HG03108 (cell line): ENCODE measurements around the gene TRMT11.
"Not testable (repeated sequence)": the region's sequence is repeated elsewhere in the genome, so short reads cannot be mapped to it uniquely, and the experiment has no call there.

Experiments
- ATAC-seq: cut with Tn5 transposase; IDR thresholded peaks from one replicate; pipeline ENCODE4 v1.9.1; 2021; ENCODE audit warnings: moderate library complexity; ENCODE audit not compliant: unreplicated experiment

The TRMT11 gene

DNA sequence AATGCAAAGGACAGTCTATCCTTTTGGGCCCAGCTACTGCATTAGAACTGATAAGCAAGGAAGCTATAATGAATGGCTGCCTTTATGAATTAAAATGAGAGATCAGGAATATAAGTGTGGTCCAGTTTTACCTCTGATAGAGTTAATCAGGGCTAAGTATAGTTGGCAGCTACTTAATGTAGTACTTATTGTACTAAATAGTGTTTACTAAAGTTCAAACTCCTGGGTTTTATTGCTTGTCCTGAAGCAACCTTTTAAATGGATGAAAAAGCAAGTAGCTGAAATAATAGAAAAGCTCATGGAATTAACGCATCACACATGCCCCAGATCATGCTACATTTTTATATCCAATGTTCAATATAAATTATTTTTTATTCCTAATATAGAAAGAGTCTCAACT lies 5.3 kb downstream of the TRMT11 start:
- no peak for ATAC-seq

DNA sequence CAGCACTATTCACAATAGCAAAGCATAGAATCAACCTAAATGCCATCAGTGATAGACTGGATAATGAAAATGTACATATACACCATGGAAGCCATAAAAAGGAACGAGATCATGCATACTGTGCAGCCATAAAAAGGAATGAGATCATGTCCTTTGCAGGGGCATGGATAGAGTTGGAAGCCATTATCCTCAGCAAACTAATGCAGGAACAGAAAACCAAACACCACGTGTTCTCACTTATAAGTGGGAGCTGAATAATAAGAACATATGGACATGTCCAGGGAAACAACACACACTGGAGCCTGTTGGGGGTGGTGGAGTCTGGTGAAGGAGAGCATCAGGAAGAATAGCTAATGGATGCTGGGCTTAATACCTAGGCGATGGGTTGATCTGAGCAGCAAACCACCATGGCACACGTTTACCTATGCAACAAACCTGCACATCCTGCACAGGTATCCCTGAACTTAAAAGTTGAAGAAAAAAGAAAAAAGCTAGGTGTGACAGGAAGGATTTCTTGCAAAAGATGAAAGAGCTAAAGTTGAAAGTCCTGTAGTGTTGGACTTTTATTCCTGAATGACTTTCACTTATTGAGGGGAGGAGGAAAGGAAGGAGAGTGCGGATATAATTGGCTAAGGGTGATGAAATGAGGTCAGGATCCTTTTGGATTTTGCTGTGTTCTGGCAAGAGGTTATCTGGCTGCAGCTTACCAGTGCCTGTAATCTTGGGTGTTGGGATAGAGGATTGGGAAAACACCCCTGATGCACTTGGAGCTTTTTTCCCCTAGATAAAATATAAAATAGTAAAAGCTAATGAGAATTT lies 8.5 kb downstream of the TRMT11 start:
- ATAC-seq: no peak

DNA sequence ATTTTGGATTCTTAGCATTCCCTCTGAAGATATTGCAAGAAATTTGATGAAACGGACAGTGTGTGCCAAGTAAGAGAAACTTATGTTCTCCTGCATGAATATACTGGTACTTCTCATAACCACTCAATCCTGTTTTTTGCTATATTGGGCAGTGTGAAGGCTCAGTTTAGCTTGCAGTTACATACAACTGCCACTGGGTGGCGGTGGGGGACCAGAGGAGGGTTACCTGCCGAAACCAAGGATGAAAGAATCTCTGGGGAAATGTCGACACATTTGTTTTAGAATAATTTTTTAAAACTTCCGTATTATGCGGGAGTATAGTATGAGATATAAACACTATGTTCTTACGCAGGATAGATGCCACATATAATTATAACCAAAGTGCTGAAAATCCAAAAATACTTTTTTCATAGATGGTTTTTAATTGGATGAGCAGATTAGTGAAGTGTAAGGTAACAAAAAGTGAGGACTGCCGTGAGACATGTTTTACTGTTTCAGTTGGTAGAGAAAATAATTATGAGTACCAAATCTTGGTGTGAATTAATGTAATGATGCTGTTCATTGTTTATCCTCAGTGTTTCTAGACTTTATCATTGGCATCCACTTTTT lies 9.7 kb downstream of the TRMT11 start:
- peak; percentile 92 for ATAC-seq

DNA sequence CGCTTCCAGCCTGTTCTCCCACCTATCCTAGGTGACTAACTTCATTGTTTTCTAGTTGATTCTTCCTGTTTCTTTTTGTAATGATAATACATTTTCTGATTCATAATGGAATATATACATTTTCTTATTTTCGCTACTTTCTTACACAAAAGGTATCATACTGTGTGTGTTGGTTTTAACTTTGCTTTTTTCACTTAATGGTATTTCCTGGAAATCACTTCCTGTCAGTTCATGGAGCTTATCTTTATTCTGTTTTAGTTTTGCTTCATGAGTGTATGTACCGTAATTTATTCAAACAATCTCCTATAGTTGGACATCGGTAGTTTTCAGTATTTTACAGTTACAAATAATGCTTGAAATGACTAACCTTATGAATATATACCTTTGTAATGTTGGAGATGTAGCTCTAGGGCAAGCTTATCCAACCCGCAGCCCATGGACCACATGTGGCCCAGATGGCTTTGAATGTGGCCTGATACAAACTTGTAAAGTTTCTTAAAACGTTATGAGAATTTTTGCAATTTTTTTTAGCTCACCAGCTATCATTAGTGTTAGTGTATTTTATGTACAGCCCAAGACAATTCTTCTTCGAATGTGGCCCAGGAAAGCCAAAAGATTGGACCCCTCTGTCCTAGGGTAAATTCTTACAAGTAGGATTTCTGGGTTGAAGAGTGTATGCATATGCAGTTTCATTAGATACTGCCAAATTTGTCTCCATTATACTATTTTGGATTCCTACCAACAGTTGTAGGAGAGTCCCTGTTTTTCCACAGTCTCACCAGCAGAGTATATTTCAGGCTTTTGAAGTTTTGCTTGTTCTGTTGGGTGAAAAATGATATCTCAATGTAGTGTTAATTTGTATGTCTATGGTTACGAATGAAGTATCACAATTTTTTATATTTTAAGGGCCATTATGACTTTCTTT lies 16.7 kb downstream of the TRMT11 start:
- ATAC-seq: no peak

DNA sequence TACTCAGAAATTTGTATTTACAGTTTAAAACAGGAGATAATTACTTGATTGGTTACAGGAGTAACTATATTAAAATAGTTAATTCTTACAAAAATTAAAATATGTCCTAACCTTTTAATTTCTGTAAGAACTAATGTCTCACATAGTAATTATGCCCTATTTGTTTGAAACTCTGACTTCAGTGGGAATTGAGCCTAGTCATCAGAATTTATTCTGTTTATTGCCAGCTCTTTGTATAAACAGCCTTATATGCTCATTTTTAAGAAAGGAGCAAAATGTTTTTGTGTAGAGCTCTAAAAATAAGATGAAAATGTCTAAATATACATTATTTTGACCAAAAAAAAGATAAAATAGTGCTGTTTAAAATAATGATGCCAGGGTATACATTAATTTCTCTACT lies 21.5 kb downstream of the TRMT11 start:
- ATAC-seq: no peak

DNA sequence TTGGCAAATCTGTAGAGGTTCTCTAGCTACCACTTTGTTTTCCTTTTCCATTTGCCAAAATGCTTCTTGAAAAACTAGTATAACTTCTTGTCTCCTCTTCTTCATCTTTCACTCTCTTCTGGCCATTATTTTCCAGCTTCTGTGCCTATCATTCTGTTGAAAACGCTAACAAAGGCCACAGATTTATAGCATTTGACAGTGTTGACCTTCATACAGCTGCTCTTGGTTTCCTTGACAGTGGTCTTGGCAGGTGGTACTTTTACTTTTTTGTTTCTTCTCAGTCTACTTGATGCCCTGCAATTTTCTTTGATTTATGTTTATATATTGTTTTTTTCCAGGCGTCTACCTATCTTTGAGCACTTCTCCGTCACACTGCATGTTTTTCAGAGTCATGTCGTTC lies 23.7 kb downstream of the TRMT11 start:
- no peak for ATAC-seq

DNA sequence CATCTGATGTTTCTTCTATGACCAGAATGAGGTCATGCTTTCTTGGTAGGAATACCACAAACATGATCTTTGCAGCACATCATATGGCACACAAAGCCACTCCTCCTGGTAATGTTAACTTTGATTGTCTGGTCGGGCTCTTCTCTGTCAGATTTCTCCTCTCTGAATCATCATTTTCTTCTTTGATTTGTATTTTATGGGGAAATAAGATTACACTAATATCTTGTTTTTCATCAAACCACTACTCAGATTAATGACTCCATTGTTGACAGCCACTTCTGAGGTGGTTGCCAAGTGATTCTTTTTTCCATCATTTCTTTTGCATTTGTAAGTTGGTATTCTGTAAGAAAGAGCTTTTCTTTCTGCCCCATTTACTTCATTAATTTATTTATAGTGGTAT lies 29.5 kb downstream of the TRMT11 start:
- no peak for ATAC-seq

DNA sequence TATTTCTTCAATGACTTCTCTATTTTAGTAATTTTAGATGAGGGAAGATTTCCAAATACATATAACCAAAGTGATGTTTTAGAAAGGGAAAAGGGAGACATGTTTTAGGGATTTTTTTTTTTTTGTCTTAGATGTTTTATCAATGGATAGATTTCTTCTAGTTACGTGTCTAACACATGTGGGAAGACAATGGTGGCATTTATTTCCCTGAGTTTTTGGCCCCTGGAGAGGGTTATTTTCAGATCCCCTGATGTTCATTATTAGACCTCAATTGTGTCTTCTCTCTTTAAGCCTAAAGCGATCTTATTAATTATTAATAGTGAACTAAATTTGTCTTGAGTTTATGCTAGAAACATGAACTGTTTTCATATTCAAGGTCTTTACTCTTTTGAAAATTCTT lies 30.3 kb downstream of the TRMT11 start:
- no peak for ATAC-seq

DNA sequence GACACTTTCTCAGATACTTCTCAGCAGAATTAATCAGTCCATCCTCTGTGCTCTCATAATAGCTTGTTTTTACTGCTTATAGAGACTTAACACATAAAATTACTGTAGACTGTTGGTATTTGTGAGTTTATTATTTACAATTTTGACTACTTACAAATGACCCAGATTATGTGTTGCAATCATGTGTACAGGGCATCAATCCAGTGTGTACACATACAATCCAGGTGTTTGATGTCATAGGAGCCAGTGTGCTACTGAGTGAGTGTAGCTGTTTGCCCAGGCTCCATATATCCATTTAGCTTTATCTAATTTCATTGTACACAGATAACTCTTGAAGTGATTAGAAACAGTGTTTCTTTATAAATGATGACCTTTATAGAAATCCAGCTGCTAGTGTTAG lies 31.3 kb downstream of the TRMT11 start:
- ATAC-seq: no peak

DNA sequence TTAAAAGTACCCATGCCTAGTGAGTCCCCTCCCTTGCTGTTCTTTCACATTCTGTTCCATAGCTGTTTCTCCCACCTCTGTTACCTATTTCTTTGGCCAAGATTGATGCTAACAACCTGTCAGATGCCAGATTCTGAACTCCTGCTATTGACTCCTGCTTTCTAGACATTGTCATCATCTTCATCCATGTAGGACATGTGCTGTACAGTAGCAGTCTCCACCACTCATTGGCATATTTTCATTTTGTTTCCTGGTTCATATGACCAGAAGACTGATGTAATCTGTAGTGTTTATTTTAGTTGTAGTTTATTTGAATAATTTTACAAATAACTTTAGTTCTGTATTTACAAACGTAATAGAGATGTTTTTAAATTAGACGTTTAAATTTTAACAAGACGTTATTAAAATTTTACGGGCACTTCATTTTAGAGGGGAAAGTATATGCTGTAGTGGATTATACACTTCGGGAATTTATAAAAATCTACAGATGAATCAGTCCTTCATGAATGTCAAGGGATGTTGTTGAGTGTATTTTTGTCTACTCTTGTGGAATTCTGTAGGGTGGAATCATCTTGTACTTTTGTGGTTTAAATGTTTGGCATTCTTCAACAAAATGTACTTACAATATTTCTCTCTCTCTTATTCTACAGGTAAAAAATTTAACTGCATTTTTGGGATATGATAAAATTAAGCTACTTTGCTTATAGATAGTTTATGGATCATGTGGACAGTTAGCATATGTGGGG lies 34.1 kb downstream of the TRMT11 start:
- ATAC-seq: no peak

DNA sequence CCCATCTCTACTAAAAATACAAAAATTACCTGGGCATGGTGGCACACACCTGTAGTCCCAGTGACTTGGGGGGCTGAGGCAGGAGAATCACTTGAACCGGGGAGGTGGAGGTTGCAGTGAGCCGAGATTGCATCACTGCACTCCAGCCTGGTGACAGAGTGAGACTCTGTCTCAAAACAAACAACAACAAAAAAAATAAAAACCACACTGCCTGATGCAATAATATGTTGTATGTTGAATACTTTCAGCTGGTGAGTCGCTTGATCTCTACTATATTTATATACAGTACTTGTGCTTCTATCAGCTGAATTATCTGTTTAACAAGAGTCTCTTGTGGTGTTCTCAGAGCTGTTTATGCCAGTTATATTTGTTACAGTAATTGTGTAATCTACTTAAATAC lies 37.1 kb downstream of the TRMT11 start:
- ATAC-seq: not testable (repeated sequence)

DNA sequence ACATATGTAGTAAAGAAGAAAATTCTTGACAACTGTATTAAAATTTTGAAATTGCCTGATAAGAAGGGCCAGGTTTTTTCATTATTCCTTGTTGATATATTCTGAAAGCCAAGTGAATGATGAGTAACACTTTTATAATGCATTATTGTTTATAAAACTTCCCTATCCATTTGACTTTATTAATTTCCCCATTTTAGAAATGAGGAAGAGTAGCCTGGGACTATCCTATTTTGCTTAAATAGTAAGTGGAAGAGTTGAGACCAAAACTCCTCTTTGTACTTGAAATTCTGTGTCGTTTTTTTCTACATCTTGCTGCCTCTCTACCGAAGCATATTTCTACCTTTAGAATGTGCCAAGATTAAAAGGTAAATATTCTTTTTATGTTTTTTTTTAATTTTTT lies 39.7 kb downstream of the TRMT11 start:
- no peak for ATAC-seq

DNA sequence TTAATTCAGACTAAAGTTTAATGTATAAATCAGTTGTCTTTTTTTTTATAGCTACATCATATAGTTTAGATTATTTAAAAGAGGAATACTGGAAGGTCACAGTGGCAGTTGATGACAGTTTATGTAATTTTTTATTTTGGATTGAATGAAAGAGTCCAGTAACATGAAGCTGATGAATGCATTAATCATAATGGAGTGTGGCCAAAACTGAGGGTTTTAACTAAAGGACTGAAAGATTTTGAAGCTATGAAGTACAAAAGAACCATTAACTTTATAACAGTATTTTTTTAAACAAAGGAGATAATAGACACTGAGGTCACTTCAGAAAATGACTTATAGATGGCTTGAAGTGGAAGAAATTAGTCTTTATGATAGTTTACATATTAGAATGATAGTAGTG lies 41.3 kb downstream of the TRMT11 start:
- no peak for ATAC-seq

DNA sequence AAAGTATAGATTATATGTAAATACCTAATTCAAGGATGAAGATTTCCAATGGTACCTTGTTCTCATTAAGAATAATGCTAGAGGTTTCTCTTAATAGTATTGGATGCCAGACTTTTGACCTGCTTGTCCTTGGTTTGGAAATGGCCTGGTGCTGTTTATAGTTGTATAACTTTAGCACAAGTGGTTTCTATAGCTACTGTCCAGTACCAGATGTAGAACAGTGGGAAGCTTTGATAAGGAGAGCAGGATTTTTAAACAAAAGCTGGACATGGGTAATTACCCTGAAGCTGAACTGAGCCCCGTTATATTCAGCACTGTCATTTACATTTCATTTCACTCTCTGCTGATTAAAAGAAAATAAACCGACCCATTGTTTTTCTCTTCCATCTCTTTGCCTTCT lies 43.7 kb downstream of the TRMT11 start:
- no peak for ATAC-seq

DNA sequence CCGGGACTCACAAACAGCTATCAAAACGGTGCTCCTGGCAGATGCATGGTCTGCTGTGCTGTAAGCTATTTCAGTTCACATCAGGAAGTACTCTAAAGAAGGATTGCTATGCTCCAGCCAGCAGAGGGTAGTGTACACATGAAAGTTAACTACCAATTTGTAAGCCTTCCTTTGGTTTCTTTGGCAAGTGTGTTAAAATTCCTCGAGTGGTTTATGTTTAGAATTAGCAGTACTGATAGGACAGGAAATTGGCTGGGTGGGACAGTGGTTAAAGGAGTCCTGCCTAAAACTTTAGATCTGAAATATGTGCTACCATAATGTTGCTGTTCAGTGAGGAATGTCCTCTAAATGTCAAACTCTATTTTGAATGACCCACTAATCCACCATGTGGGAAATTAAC lies 47.4 kb downstream of the TRMT11 start:
- ATAC-seq: peak; percentile 75

DNA sequence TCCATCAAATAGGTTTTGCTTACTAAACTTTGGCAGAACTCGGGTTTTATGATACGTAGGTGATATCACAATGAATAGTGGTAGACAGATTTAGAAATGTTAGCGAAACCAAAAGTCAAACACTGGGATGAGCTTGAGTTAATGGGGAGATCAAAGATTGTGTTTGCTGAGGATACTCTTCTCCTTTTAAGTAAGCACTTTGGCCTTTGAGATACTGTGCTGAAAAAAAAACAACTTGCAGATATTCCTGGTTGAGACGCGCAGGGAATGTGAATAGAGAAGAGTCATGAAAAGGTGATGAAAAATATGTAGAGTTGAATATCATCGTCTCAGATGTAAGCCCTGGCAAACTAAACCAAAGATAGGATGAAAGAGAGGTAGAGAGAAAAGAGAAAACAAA lies 48.3 kb downstream of the TRMT11 start:
- ATAC-seq: no peak

DNA sequence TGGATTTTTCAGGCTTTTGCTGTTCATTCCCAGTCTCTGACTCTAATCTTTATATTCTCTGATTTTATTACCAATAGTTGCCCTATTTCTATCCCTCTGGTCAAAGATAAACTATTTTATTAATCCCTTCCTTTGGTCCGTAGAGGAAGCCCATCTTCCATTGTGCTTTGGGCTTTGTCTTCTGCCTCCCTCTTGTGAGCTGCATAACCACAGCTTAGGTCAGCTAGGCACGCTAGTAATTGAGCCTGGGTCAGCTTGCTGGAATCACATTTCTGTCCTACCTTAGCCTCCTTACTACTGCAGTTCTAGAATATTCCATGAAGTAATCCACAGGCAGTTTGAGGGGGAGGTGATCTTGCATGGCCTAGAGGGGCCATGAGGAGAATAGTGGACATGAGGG lies 49.4 kb downstream of the TRMT11 start:
- no peak for ATAC-seq

DNA sequence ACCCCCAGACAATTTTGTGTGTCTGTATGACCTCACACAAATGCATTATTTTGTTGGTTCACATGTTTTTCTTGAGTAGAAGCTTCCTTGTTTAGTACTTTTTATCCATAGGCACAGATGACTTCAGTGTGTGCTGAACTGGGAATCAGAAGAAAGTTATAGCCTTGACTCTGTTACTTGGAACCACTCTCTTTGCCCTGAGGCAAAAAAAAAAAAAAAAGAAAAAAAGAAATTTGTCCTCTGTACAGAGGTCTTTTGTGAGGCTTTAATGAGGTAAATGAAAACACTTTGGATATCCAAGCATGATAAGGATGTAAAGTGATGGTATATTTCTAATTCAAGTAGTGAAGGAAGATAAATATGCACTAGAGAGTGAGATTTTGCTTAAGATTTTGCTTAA lies 51.9 kb downstream of the TRMT11 start:
- ATAC-seq: no peak

DNA sequence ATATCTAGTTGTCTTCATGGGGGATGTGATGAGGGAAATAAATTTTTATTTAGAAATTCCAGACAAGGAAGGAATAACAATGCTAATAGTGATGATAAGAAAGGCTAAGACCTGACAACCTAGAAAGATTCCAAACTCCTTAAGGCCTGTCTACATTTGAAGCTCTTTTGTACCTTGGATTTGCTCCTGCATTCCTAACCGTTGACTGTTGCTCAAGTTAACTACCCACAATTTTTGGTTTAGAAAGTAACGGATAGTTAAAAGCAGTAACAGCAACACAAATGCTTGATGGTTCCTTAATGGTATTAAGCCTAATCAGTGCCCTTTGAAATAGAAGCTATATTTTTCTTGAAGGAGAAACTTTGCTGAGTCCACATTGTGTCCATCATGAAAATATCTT lies 52.9 kb downstream of the TRMT11 start:
- no peak for ATAC-seq

DNA sequence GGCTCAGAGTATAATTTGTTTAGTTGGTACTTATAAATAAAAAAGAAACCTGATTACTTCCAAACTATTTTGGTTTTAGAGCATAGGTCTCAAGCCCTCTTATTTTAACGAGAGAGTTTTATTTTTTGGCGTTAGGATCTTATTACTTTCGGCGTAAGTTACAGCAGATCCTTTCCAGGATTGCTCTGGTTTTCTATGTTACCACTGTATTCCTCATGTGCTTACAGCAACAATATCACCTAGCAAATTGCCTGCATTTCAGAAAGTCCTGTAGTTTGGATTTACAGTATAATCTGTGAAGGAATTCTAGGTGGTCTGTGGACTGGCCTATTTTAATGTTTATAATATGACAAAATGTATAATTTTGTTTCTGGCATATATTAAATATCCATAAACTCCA lies 54.1 kb downstream of the TRMT11 start:
- no peak for ATAC-seq

DNA sequence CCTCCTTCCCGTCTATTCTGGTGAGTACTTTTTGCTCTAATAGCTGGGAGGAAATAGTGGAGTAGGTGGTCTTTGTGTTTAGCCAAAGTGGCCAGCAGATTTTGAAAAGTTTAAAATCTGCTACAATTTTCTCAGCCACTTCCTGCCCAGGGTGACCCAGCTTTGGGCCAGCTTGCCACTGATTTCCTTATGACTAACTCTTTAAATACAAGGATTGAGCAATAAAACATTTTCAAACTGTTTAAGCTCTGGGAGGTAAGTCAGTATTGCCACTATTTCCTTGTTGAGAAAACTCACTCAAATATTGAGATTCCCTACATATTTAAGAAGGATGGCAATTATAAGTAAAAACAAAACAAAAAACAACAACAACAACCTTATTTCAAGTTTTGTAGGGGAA lies 54.5 kb downstream of the TRMT11 start:
- ATAC-seq: no peak
